Naive B cell (primary cell): ENCODE results near the gene CSNK1G1. TPM values are rescaled to one million over a fixed set of nuclear protein-coding genes. Genes with fewer than 3 reads are reported as not detected.
A peak's percentile ranks its signal among the peaks of the same experiment; 100 is the strongest.

ENCODE experiments used
- ATAC-seq, 2 donors: fragments of 150-1000 bp; cut with Tn5 transposase; 2 replicates each; pipeline ENCODE4 v1.10.0; 2021; ENCODE audit warnings: low read depth in 2 of 2, mild to moderate bottlenecking in 2 of 2, moderate library complexity in 2 of 2
- DNase-seq: peaks from one replicate; pipeline ENCODE4 v3.0.0; 2022
- H3K27ac Mint-ChIP-seq, 6 donors: one replicate each; pipeline ENCODE4 v1.8.0; 2020 to 2022; ENCODE audit warnings: mild to moderate bottlenecking in 6 of 6, mixed read lengths in 6 of 6, moderate library complexity in 5 of 6, inconsistent platforms in 2 of 6
- H3K27me3 Mint-ChIP-seq, 3 donors: one replicate each; pipeline ENCODE4 v1.8.0; 2021 to 2022; ENCODE audit warnings: mixed read lengths in 3 of 3, mild to moderate bottlenecking in 1 of 3
- H3K36me3 Mint-ChIP-seq, 2 donors: one replicate each; pipeline ENCODE4 v1.8.0; 2020 to 2022; ENCODE audit warnings: mixed read lengths in 2 of 2, inconsistent platforms in 1 of 2, mild to moderate bottlenecking in 1 of 2
- H3K4me1 Mint-ChIP-seq, 3 donors: one replicate each; pipeline ENCODE4 v1.8.0; 2020 to 2022; ENCODE audit warnings: mixed read lengths in 3 of 3, inconsistent platforms in 1 of 3, mild to moderate bottlenecking in 1 of 3, moderate library complexity in 1 of 3
- H3K4me3 Mint-ChIP-seq, 8 donors: one replicate each; pipeline ENCODE4 v1.8.0; 2020 to 2022; ENCODE audit warnings: mild to moderate bottlenecking in 8 of 8, mixed read lengths in 8 of 8, moderate library complexity in 8 of 8, inconsistent platforms in 2 of 8
- H3K9me3 Mint-ChIP-seq, 7 donors: one replicate each; pipeline ENCODE4 v1.8.0; 2020 to 2022; ENCODE audit warnings: mixed read lengths in 7 of 7, mild to moderate bottlenecking in 5 of 7, inconsistent platforms in 2 of 7, moderate library complexity in 1 of 7
- polyA plus RNA-seq, 6 donors: library from polyadenylated mRNA; unstranded; fragments of 300-500 nt; fragmentation: Illumina TruSeq; gene quantifications; one replicate each; pipeline ENCODE4 v1.2.3, GENCODE V29; 2021; ENCODE audit warnings: low read depth in 6 of 6

CSNK1G1 gene
- polyA plus RNA-seq, 6 donors from 2014 or later = 1.2 to 26.0 (median 15.4) TPM

- Mint-ChIP-seq H3K27ac (peak overlapping the region in 1 of 6 donors; percentile 27), H3K36me3 (peaks cover 10 to 14% of the 10 kb centered on the region in 2 donors), H3K4me1 (no peaks in the 10 kb centered on the region), H3K27me3 (no peaks in the 10 kb centered on the region), H3K9me3 (no peaks in the 10 kb centered on the region), H3K4me3 (no peak overlapping the region)
- ATAC-seq = no peak
- DNase-seq = no peak
Observed at GRCh38 chr15:64213646-64214045, 142.3 kb downstream of the CSNK1G1 start.

GRCh38 chr15:64211696-64212095 lies 144.3 kb downstream of the CSNK1G1 start:
- Mint-ChIP-seq H3K27me3 (no peaks in the 10 kb centered on the region), H3K4me1 (no peaks in the 10 kb centered on the region), H3K9me3 (no peaks in the 10 kb centered on the region), H3K4me3 (no peak overlapping the region), H3K27ac (peak overlapping the region in 1 of 6 donors; percentile 65), H3K36me3 (peaks cover 10 to 14% of the 10 kb centered on the region in 2 donors)
- DNase-seq (no peak), ATAC-seq (no peak)

DNA sequence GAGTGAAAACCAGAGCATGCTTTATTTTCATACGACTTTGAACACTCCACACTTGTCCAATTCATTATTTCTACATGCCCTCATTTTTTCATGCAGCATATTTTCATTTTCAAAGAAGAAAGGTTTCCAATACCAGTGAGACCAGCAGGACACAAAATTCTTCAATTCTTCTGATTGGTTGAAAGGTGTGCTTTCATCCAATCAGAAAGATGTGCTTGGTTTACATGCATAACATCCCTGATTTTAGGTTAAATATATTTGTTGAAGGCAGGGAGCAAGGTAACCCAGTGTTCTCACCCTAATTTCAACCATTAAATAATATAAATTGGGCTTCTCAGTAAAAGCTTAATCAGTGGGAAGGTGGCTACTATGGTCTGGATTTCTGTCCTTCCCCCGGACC lies 145.6 kb downstream of the CSNK1G1 start:
- no peak overlapping the region for H3K4me3 Mint-ChIP-seq
- ATAC-seq = no peak
- no peaks in the 10 kb centered on the region for H3K4me1 Mint-ChIP-seq
- H3K27ac Mint-ChIP-seq = no peak overlapping the region
- H3K36me3 Mint-ChIP-seq = peaks cover 10 to 17% of the 10 kb centered on the region in 2 donors
- no peaks in the 10 kb centered on the region for H3K27me3 Mint-ChIP-seq
- H3K9me3 Mint-ChIP-seq = no peaks in the 10 kb centered on the region
- DNase-seq = no peak

- Mint-ChIP-seq H3K27me3 (no peaks in the 10 kb centered on the region), H3K36me3 (peaks cover 10 to 21% of the 10 kb centered on the region in 2 donors), H3K9me3 (no peaks in the 10 kb centered on the region), H3K4me1 (no peaks in the 10 kb centered on the region), H3K4me3 (no peak overlapping the region), H3K27ac (peak overlapping the region in 1 of 6 donors; percentile 74)
- peak; percentile 6 for DNase-seq
- peak in 1 of 2 donors; percentile 33 for ATAC-seq
Observed at GRCh38 chr15:64209680-64210334, 146.2 kb downstream of the CSNK1G1 start.

GRCh38 chr15:64205202-64205601 lies 150.8 kb downstream of the CSNK1G1 start:
- Mint-ChIP-seq H3K27me3 (no peaks in the 10 kb centered on the region), H3K4me1 (no peaks in the 10 kb centered on the region), H3K9me3 (no peaks in the 10 kb centered on the region), H3K4me3 (no peak overlapping the region), H3K27ac (peak overlapping the region in 1 of 6 donors; percentile 42), H3K36me3 (peaks cover 9 to 10% of the 10 kb centered on the region in 2 donors)
- ATAC-seq (no peak), DNase-seq (no peak)

- Mint-ChIP-seq H3K27me3 (no peaks in the 10 kb centered on the region), H3K4me1 (no peaks in the 10 kb centered on the region), H3K4me3 (no peak overlapping the region), H3K27ac (peak overlapping the region in 1 of 6 donors; percentile 6), H3K36me3 (peaks cover under 1 to 10% of the 10 kb centered on the region in 2 donors), H3K9me3 (no peaks in the 10 kb centered on the region)
- no peak for DNase-seq
- no peak for ATAC-seq
Observed at GRCh38 chr15:64197425-64197824, 158.5 kb downstream of the CSNK1G1 start.

- ATAC-seq (no peak), DNase-seq (no peak)
- H3K27ac Mint-ChIP-seq = no peak overlapping the region
- H3K4me1 Mint-ChIP-seq = no peaks in the 10 kb centered on the region
- H3K36me3 Mint-ChIP-seq = peaks cover 0 to 15% of the 10 kb centered on the region in 2 donors
- no peaks in the 10 kb centered on the region for H3K9me3 Mint-ChIP-seq
- no peak overlapping the region for H3K4me3 Mint-ChIP-seq
- H3K27me3 Mint-ChIP-seq = no peaks in the 10 kb centered on the region
Observed at GRCh38 chr15:64193971-64194370, 162.0 kb downstream of the CSNK1G1 start.

DNA sequence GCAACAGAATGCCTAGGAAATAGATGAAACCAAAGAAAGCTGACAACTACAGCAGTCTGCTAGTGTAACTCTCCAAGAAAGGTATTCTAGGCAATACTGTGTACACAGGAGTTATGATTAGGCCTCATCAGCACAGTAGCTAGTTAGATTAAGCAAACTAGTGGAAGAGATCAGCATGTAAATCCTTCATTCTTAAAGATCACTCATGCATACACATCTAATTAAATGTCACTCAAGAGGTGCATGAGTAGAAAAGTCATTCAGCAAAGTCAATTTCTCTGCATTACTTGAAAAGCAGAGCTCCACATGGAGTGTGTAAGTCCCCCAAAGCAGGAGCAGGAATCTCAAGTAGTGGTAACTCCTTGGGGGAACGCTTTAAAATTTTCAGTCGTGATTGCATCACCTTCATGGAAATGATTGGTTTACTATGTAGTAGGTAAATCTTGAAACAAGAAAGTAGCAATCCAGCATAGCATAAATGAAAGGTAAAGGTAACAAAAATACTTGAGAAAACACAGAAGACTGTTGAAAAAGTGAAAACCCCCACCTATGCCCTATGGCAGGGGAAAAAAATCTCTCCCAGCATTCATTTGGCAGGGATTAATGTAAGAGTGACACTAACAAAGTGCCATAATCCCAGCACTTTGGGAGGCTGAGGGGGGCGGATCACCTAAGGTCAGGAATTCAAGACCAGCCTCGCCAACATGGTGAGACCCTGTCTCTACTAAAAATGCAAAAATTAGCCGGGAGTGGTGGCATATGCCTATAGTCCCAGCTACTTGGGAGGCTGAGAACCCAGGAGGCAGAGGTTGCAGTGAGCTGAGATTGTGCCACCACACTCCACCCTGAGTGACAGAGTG lies 163.8 kb downstream of the CSNK1G1 start:
- H3K27ac Mint-ChIP-seq = no peak overlapping the region
- no peak for DNase-seq
- no peak for ATAC-seq
- H3K9me3 Mint-ChIP-seq = no peaks in the 10 kb centered on the region
- H3K36me3 Mint-ChIP-seq = peaks cover 0 to 16% of the 10 kb centered on the region in 2 donors
- H3K4me3 Mint-ChIP-seq = no peak overlapping the region
- H3K4me1 Mint-ChIP-seq = no peaks in the 10 kb centered on the region
- H3K27me3 Mint-ChIP-seq = no peaks in the 10 kb centered on the region

DNA sequence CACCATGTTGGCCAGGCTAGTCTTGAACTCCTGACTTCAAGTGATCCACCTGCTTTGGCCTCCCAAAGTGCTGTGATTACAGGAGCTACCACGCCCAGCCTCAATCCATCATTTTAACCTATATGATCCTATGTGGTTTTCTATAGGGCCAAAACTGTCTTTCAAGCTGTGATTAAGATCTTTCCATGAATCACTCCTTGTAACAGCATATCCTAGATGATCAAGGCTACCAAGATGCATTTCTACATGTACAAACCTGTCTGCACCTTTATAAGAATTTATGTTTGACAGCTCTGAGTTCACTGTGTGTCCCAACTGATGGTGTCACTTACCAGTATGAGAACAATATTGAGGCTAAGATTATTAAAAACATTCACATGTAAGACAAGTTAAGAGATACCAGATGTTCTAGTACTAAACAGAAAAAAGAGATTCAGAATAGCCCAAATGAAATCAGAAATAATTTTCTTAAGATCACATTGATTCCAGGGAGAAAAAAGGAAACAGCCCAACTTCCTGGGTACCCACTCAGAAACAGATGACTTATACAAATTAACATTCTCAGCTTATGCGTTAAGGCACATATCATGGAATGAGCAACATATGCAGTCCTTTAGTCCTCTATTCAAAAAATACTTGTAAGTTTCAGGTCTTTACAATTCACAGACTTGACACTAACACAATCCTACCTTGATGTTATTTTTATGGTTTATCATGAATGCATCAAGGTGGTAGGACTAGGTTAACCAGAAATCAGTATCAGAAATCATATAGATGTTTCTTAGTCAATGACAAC lies 168.4 kb downstream of the CSNK1G1 start:
- Mint-ChIP-seq H3K36me3 (peaks cover 0 to 10% of the 10 kb centered on the region in 2 donors), H3K27ac (peak overlapping the region in 1 of 6 donors; percentile 80), H3K4me3 (no peak overlapping the region), H3K4me1 (no peaks in the 10 kb centered on the region), H3K9me3 (no peaks in the 10 kb centered on the region), H3K27me3 (no peaks in the 10 kb centered on the region)
- DNase-seq = no peak
- ATAC-seq = no peak

DNA sequence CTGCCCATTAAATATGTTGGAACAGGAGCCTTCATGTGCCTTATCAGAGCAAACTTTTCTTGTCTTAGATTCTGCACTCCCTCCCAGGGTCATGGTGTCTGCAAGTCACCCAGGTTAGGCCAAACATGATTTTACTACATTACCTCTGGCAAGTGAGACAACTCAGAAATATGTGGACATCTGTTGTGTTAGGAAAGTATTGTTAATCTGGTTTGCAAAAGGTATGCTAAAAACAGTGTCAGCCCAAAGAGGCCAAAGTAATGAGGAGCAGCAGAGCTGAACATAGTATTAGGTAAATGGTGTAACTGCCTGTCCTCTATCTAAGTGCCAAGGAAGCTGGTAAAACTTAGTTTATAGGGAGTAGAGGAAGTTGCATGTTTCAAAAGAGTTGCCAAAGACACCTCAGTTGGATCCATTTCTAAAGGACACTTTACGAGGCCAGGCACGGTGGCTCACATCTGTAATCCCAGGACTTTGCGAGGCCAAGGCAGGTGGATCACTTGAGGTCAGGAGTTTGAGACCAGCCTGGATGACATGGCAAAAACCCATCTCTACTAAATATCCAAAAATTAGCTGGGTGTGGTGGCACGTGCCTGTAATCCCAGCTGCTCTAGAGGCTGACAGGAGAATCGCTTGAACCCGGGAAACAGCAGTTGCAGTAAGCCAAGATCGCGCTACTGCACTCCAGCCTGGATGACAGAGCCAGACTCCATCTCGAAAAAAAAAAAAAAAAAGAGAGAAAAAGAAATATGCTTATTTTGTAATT lies 170.6 kb downstream of the CSNK1G1 start:
- Mint-ChIP-seq H3K9me3 (no peaks in the 10 kb centered on the region), H3K27me3 (no peaks in the 10 kb centered on the region), H3K27ac (peak overlapping the region in 2 of 6 donors; percentile 34 to 62), H3K4me3 (no peak overlapping the region), H3K4me1 (peaks cover 9 to 12% (median 10%) of the 10 kb centered on the region in 3 donors), H3K36me3 (peaks cover 0 to 10% of the 10 kb centered on the region in 2 donors)
- DNase-seq (no peak), ATAC-seq (no peak)

GRCh38 chr15:64182859-64183370 lies 173.1 kb downstream of the CSNK1G1 start:
- DNase-seq (no peak), ATAC-seq (no peak)
- Mint-ChIP-seq H3K27ac (peak overlapping the region in 5 of 6 donors; percentile 10 to 90 (median 34)), H3K36me3 (peaks cover 0 to 5% of the 10 kb centered on the region in 2 donors), H3K4me3 (no peak overlapping the region), H3K9me3 (no peaks in the 10 kb centered on the region), H3K4me1 (peaks cover 17 to 22% (median 22%) of the 10 kb centered on the region in 3 donors), H3K27me3 (no peaks in the 10 kb centered on the region)

DNA sequence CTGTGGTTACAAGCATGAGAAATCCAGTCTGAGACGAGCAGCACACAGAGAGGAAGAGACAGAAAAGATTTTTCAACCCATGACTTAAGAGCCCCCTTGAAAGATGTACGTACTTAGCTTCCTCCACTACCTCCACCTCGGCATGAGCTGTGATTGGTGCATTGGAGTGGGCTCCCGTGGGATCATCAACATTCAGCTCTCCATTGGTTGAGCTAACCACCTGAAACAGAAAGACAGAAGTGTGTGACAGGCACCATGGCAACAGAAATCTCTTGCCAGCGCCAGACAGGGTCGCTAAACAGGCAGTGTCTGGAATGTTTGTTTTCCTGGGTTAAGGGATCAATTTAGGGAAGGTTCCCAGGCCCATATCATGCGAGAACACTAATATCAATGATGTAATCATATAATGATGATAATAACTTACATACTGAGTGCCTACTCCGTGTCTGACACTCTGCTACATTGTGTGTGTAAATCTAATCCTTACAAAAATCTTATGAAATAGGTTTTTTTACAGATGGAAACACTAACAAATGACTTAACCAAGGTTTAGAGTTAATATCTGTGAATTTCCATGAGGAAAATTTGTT lies 175.6 kb downstream of the CSNK1G1 start:
- DNase-seq (peak; percentile 82), ATAC-seq (peak; percentile 96)
- peaks cover 17 to 22% (median 22%) of the 10 kb centered on the region in 3 donors for H3K4me1 Mint-ChIP-seq
- peaks cover 7% of the 10 kb centered on the region in 2 donors for H3K36me3 Mint-ChIP-seq
- H3K27me3 Mint-ChIP-seq = no peaks in the 10 kb centered on the region
- peak overlapping the region; percentile 88 to 98 (median 97) for H3K27ac Mint-ChIP-seq
- peak overlapping the region; percentile 3 to 77 (median 56) for H3K4me3 Mint-ChIP-seq
- no peaks in the 10 kb centered on the region for H3K9me3 Mint-ChIP-seq
